ENCODE results near the gene CABLES1.

CABLES1 gene

GRCh38 chr18:23171581-23172156 lies 36.4 kb downstream of the CABLES1 start:
- FAIRE-seq, result no peak

GRCh38 chr18:23172591-23173380 lies 37.5 kb downstream of the CABLES1 start:
- FAIRE-seq, result no peak

- no peak for FAIRE-seq
Observed at GRCh38 chr18:23173912-23174311, 38.6 kb downstream of the CABLES1 start.

- no peak for FAIRE-seq
Observed at GRCh38 chr18:23176701-23177432, 41.6 kb downstream of the CABLES1 start.

- no peak for FAIRE-seq
Observed at GRCh38 chr18:23177433-23178072, 42.3 kb downstream of the CABLES1 start.

- no peak for FAIRE-seq
Observed at GRCh38 chr18:23178201-23178600, 42.9 kb downstream of the CABLES1 start.

- no peak for FAIRE-seq
Observed at GRCh38 chr18:23178661-23179081, 43.4 kb downstream of the CABLES1 start.

GRCh38 chr18:23179416-23179815 lies 44.1 kb downstream of the CABLES1 start:
- no peak for FAIRE-seq

GRCh38 chr18:23181547-23181946 lies 46.3 kb downstream of the CABLES1 start:
- FAIRE-seq, result no peak

- FAIRE-seq, result no peak
Observed at GRCh38 chr18:23182606-23183005, 47.3 kb downstream of the CABLES1 start.

GRCh38 chr18:23183411-23184150 lies 48.3 kb downstream of the CABLES1 start:
- no peak for FAIRE-seq

GRCh38 chr18:23186781-23187180 lies 51.5 kb downstream of the CABLES1 start:
- FAIRE-seq, result no peak

GRCh38 chr18:23188068-23188760 lies 52.9 kb downstream of the CABLES1 start:
- no peak for FAIRE-seq

- FAIRE-seq, result no peak
Observed at GRCh38 chr18:23189099-23189498, 53.8 kb downstream of the CABLES1 start.

- no peak for FAIRE-seq
Observed at GRCh38 chr18:23189768-23190661, 54.7 kb downstream of the CABLES1 start.

GRCh38 chr18:23191232-23191631 lies 55.9 kb downstream of the CABLES1 start:
- FAIRE-seq, result no peak

- FAIRE-seq, result no peak
Observed at GRCh38 chr18:23193742-23194141, 58.5 kb downstream of the CABLES1 start.

GRCh38 chr18:23194155-23194996 lies 59.1 kb downstream of the CABLES1 start:
- no peak for FAIRE-seq

- no peak for FAIRE-seq
Observed at GRCh38 chr18:23194997-23195957, 60.0 kb downstream of the CABLES1 start.

Data from A204.1 (cell line).